GM19240 (cell line): Measurements from ENCODE around the gene RPS6KA5.

Experiments
- DNase-seq: peaks from one replicate; pipeline ENCODE4 v3.0.0; 2011; ENCODE audit warnings: low spot score; ENCODE audit not compliant: insufficient read length

Gene RPS6KA5

DNA sequence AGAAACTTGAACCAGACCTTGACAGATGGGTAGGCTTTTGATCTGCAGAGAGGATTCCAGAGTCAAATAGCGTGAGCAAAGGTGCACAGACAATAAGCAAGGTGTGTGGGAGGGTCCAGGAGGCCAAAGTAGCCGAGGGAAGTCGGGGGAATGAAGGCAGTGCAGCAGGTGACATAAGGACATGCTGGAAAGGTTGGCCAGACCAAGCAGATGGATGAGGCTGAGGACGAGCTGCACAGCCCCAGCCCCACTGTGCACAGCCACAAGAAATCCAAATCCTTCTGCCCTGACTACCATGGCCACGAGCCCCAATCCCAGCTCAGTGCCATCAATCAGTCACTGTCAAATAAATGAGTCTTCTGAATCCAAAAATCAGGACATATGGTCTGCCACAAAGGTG is 249.6 kb downstream of the RPS6KA5 start:
- DNase-seq = no peak

DNA sequence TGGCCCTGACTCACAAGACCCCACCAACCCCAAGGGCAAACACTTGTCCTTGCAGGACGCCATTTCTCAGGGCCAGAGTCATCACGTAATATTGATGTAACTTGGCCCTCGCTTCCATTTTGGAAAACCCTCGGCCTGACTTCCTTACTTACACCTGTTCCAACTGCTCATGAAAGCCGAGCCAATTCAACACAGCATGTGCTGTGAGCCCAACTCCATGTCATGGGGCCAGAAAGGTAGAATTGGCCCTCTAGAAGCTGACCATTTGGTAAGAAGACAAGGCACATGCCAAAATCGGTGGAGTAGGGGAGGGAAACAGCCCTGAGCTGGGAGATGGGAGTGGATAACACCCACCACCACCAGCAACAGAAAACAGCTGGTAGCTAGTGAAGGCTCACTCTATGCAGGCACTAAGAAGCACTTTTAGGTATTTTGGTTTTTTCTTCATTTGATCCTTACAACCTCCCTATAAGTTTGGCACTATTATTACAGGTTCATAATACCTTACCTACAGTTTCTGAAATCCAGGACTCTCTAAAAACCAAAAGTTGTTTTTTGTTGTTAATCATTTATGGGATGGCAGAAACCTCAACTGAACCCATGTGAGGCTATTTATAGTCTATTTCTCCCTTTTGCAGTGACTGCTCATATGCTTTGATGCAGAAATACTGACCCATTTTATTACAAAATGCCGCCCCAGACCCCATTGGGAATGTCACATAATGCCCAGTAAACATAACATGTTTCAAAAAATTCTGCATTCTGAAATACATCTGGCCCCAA is 250.7 kb downstream of the RPS6KA5 start:
- DNase-seq = no peak

DNA sequence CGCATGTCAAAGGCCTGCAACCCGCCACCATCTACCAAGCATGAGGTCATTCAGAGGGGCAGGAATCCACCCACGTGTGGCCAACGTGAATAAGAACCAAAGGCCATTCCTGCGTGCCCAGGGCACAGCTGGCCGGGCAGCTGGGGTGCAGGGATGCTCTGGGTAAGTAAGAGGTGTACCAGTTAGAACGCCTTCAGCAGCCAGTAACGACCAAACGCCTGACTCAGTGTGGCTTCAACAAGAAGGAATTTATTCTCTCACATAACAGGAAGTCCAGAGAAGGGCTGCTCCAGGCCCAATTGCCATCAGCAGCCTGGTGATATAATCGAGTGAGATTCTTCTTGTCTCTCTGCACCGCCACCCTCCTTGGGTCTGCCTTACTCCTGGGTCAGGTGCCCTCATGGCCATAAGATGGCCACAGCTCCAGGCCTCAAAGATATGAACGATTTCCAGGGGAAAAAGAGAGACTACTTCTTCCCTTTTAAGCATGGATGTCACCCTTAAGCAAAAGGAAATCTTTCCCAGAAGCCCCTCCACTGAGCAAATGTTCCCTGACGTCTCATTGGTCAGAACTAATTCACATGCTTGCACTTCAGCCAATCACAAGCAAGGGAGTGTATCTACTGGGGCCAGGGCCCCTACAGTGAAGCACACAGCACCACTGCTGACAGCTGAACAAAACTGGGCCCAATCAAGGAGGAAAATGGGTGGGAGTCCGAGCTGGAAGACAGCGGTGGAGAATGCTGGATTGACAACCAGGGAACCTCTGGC is 251.5 kb downstream of the RPS6KA5 start:
- no peak for DNase-seq

DNA sequence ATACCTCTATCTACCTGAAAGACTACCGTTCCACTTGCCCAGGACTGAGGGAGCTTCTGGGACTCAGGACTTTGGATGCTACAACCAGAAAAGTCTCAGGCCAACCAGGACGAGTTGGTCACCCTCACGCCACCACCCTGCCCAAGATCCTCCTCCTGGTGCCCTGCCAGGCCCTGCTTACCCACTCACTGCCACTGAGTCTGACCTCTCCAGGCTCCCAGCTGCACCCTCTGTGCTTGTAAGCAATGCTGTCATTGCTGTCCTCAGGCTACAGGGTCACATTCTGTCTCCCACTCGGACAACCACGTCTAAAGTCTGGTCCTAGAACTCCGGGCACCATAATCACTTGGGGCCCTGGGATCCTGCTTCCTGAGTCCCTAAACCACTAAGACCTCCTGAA is 253.4 kb downstream of the RPS6KA5 start:
- no peak for DNase-seq

DNA sequence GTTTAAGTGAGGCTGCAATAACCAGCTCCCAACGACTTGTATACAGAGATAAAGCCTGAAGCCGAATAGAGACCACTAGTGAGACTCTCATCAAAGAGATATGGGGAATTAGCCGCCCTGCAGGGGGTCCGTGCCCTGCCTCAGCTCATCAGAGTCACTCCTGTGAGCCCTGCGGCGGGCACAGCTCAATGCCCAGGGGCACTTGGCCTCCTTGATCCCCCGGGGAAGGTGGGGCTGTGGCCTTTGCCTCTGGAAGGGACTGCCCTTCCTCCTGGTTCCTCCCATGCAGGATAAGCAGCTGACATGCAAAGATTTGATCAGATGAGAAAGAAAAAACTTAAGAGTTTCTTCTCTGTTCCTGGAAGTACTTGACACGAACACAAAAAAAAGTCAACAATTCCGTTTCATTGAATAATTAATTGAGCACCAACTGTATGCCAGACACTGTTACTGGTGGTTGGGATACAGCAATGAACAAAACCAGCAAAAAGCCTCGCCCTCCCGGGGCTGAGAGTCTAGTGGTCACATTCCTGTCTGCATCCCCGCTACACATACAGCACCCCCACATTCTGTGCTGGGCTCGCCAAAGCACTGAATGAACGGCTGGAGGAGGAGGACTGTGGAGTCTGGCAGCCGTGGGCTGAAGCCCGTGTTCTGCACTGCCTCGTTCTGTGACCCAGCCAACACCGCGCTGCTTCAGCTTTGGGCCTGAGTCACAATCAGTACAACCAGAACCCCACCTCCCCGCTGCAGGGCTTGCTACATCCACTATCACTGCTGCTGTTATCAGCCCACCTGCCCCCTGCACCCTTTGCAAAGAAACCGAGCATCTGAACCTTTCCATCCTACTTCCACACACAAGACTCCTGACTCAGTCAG is 254.5 kb downstream of the RPS6KA5 start:
- no peak for DNase-seq

DNA sequence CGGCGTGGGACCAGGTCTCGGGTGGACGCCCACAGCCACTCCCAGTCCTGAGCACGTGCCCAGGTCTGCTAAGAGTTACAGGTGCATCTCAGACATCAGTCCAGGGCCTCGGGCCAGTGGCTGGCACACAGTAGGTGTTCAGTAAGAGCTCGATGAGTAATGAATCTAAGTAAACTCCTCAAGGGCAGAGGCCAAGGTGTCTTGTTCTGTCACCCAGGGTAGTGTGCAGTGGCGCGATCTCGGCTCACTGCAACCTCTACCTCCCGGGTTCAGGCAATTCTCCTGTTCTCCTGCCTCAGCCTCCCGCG is 255.4 kb downstream of the RPS6KA5 start:
- no peak for DNase-seq

DNA sequence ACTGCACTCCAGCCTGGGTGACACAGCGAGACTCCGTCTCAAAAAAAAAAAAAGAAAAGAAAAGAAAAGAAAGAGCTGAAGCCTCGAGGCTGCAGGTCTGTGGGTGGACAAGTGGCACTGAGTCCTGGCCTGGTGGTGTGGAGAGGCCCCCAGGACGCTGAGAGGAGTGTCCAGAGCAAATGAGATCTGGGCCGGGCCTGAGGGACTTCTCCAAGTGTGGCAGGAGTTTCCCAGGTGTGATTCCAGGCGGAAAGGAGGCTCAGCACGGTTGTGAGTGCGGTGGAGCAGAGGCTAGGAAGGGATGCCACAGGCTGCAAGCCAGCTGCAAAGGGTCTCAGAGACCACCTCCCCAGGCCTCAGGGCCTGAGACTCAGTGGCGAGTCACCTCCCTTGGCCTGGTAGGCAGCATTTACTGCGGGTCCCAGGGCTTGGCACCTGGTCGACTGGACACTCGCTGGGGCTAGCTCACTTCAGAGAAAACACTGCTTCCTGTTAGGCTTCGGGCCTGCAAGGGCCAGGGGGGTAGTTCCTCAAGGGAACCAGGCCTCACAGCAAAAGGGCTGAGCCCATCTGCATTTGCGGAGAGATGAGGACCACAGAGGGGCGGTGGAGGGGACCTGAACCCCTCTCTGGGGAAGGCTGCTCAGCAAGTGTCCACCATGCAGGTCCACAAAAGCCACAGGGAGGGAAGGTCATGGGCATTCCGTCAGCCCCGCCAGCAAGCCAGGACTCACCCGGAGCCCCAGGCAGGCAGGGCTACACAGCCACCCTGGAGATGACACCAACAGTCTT is 256.0 kb downstream of the RPS6KA5 start:
- DNase-seq = no peak

DNA sequence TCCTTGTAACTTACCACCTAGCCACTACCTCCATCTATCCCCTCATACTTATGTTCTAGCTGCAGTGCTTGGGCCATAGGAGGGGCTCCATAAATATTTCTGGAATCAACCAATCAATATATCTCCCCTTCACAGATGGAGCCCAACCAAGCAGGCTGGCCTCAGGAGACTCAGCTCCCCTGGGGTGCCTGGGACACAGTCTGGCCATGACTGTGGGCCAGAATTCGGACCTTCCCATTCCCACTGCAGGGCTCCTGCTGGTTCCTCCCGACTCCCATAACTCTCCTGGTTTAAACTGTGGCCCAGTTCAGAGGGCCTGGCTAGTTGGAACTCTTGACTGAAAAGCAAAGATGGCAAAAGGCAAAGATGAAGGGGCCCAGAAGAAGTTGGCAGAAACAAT is 257.2 kb downstream of the RPS6KA5 start:
- no peak for DNase-seq

DNA sequence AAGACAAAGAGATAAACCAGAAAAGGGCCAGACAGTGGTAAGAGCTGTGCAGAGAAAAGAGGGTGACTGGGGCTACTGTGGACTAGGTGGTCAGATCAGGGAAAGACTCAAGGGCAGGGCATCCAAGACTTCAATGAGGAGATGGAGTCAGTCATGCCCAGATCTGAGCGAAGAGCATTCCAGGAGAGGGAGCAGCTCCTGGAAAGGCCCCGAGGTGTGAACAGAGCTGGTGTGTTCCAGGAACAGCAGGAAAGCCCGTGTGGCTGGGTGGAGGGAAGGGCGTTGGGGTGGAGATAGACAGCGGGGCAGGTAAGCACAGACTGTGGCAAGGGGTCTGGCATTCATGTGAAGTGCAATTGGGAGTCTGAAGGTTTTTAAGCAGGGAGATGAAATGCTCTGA is 261.0 kb downstream of the RPS6KA5 start:
- DNase-seq = no peak

DNA sequence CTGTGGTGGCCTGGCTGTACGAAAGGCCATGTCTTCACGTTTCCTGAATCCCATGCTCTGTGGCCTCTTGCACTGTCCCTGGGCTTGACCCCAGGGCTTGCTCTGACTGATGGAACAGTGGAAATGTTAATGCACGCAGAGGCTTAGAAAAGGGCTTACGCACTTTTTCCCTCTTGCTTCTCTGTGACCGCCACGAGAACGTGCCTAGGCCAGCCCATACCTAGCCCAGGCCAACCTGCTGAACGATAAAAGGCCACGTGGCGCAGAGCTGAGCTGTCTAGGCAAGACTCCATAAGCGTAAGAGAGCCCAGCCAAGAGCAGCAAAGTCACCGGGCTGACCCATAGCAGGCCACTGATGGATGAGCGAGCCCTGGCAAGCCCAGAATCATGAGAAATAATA is 262.5 kb downstream of the RPS6KA5 start:
- no peak for DNase-seq
